ENCODE results near the gene AMBRA1. TPM values are rescaled to one million over a fixed set of nuclear protein-coding genes. Genes with fewer than 3 reads are reported as not detected.

The AMBRA1 gene
- total RNA-seq, 1 donor from 2014 or later, result 29.4 TPM

GRCh38 chr11:46508360-46508759, 85.5 kb downstream of the AMBRA1 start:
- H3K27me3 Mint-ChIP-seq (ENCODE audit: low read depth, unreplicated experiment), result no peaks in the 10 kb centered on the region
- Histone ChIP-seq H3K79me2 (ENCODE audit: insufficient read depth, low read length) (peaks cover 5% of the 10 kb centered on the region), H3K4me3 (ENCODE audit: insufficient read depth, low read depth, low read length) (no peak overlapping the region), H4K20me1 (ENCODE audit: insufficient read depth, low read length) (peaks cover 54% of the 10 kb centered on the region), H2AFZ (ENCODE audit: low read depth, low read length) (no peak overlapping the region), H3K36me3 (ENCODE audit: insufficient read depth, low read length) (no peaks in the 10 kb centered on the region), H3K27ac (ENCODE audit: low read depth, low read length) (no peak overlapping the region), H3K4me1 (ENCODE audit: insufficient read depth, low read length) (peaks cover 5% of the 10 kb centered on the region), H3K9ac (ENCODE audit: low read length) (no peak overlapping the region), H3K9me3 (ENCODE audit: insufficient read depth, low read depth, low read length) (no peaks in the 10 kb centered on the region), H3K27me3 (ENCODE audit: insufficient read depth, low read length) (no peaks in the 10 kb centered on the region), H3K4me2 (ENCODE audit: low read length) (no peak overlapping the region)
- H3K4me3 Mint-ChIP-seq (ENCODE audit: unreplicated experiment), result no peak overlapping the region
- FAIRE-seq (no peak), DNase-seq (ENCODE audit: low read depth) (no peak)
- peaks cover 15% of the 10 kb centered on the region for H3K4me1 Mint-ChIP-seq (ENCODE audit: low read depth, unreplicated experiment)
- no peaks in the 10 kb centered on the region for H3K9me3 Mint-ChIP-seq (ENCODE audit: unreplicated experiment)
- H3K27ac Mint-ChIP-seq (ENCODE audit: unreplicated experiment), result no peak overlapping the region
- peaks cover 15% of the 10 kb centered on the region for H3K36me3 Mint-ChIP-seq (ENCODE audit: low read depth, unreplicated experiment)
- TF ChIP-seq, protein P1, sequence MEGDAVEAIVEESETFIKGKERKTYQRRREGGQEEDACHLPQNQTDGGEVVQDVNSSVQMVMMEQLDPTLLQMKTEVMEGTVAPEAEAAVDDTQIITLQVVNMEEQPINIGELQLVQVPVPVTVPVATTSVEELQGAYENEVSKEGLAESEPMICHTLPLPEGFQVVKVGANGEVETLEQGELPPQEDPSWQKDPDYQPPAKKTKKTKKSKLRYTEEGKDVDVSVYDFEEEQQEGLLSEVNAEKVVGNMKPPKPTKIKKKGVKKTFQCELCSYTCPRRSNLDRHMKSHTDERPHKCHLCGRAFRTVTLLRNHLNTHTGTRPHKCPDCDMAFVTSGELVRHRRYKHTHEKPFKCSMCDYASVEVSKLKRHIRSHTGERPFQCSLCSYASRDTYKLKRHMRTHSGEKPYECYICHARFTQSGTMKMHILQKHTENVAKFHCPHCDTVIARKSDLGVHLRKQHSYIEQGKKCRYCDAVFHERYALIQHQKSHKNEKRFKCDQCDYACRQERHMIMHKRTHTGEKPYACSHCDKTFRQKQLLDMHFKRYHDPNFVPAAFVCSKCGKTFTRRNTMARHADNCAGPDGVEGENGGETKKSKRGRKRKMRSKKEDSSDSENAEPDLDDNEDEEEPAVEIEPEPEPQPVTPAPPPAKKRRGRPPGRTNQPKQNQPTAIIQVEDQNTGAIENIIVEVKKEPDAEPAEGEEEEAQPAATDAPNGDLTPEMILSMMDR (IDR thresholded peaks at IDR 0.05; ENCODE audit: insufficient read depth, low read depth, low read length), result no peak
- TF ChIP-seq EZH2 (IDR thresholded peaks at IDR 0.05; ENCODE audit: insufficient read depth, low read length), result no peak

DNA sequence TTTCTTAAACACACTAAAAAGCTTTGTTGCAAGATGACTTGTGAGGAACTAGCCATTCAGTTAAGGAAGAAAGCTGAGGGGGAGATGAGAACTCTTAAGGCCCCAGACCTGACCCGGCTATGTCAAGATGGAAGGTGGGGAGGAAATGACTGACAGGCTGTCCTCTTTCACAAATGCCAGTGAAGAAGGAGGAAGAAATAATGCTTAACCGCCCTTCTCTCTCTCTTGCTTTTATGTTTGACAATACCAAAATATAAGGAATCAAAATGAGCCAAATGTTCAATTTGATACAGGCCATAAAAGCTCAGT, 87.4 kb downstream of the AMBRA1 start:
- H3K9me3 Mint-ChIP-seq (ENCODE audit: unreplicated experiment), result no peaks in the 10 kb centered on the region
- Histone ChIP-seq H3K79me2 (ENCODE audit: insufficient read depth, low read length) (peaks cover 3% of the 10 kb centered on the region), H3K9ac (ENCODE audit: low read length) (no peak overlapping the region), H3K4me3 (ENCODE audit: insufficient read depth, low read depth, low read length) (no peak overlapping the region), H3K27ac (ENCODE audit: low read depth, low read length) (no peak overlapping the region), H3K9me3 (ENCODE audit: insufficient read depth, low read depth, low read length) (no peaks in the 10 kb centered on the region), H3K4me1 (ENCODE audit: insufficient read depth, low read length) (peaks cover 5% of the 10 kb centered on the region), H3K4me2 (ENCODE audit: low read length) (no peak overlapping the region), H3K27me3 (ENCODE audit: insufficient read depth, low read length) (no peaks in the 10 kb centered on the region), H4K20me1 (ENCODE audit: insufficient read depth, low read length) (peaks cover 43% of the 10 kb centered on the region), H2AFZ (ENCODE audit: low read depth, low read length) (no peak overlapping the region), H3K36me3 (ENCODE audit: insufficient read depth, low read length) (no peaks in the 10 kb centered on the region)
- TF ChIP-seq EZH2 (IDR thresholded peaks at IDR 0.05; ENCODE audit: insufficient read depth, low read length), result no peak
- TF ChIP-seq, protein P1 (IDR thresholded peaks at IDR 0.05; ENCODE audit: insufficient read depth, low read depth, low read length), result no peak
- H3K36me3 Mint-ChIP-seq (ENCODE audit: low read depth, unreplicated experiment), result peaks cover 10% of the 10 kb centered on the region
- H3K27me3 Mint-ChIP-seq (ENCODE audit: low read depth, unreplicated experiment), result no peaks in the 10 kb centered on the region
- DNase-seq (ENCODE audit: low read depth) (no peak), FAIRE-seq (no peak)
- no peak overlapping the region for H3K27ac Mint-ChIP-seq (ENCODE audit: unreplicated experiment)
- no peak overlapping the region for H3K4me3 Mint-ChIP-seq (ENCODE audit: unreplicated experiment)
- H3K4me1 Mint-ChIP-seq (ENCODE audit: low read depth, unreplicated experiment), result peaks cover 15% of the 10 kb centered on the region

GRCh38 chr11:46505741-46506482, 87.9 kb downstream of the AMBRA1 start:
- Mint-ChIP-seq H3K36me3 (ENCODE audit: low read depth, unreplicated experiment) (peaks cover 10% of the 10 kb centered on the region), H3K4me1 (ENCODE audit: low read depth, unreplicated experiment) (peaks cover 15% of the 10 kb centered on the region), H3K27me3 (ENCODE audit: low read depth, unreplicated experiment) (no peaks in the 10 kb centered on the region), H3K4me3 (ENCODE audit: unreplicated experiment) (no peak overlapping the region), H3K9me3 (ENCODE audit: unreplicated experiment) (no peaks in the 10 kb centered on the region), H3K27ac (ENCODE audit: unreplicated experiment) (no peak overlapping the region)
- H3K4me3 ChIP-seq (ENCODE audit: insufficient read depth, low read depth, low read length), result no peak overlapping the region
- H2AFZ ChIP-seq (ENCODE audit: low read depth, low read length), result no peak overlapping the region
- TF ChIP-seq EZH2 (IDR thresholded peaks at IDR 0.05; ENCODE audit: insufficient read depth, low read length), result no peak
- TF ChIP-seq, protein P1 (IDR thresholded peaks at IDR 0.05; ENCODE audit: insufficient read depth, low read depth, low read length), result no peak
- FAIRE-seq (no peak), DNase-seq (ENCODE audit: low read depth) (no peak)
- peaks cover 5% of the 10 kb centered on the region for H3K4me1 ChIP-seq (ENCODE audit: insufficient read depth, low read length)
- no peaks in the 10 kb centered on the region for H3K9me3 ChIP-seq (ENCODE audit: insufficient read depth, low read depth, low read length)
- H3K9ac ChIP-seq (ENCODE audit: low read length), result no peak overlapping the region
- no peak overlapping the region for H3K4me2 ChIP-seq (ENCODE audit: low read length)
- H4K20me1 ChIP-seq (ENCODE audit: insufficient read depth, low read length), result peaks cover 40% of the 10 kb centered on the region
- H3K27ac ChIP-seq (ENCODE audit: low read depth, low read length), result no peak overlapping the region
- no peaks in the 10 kb centered on the region for H3K36me3 ChIP-seq (ENCODE audit: insufficient read depth, low read length)
- H3K79me2 ChIP-seq (ENCODE audit: insufficient read depth, low read length), result peaks cover 3% of the 10 kb centered on the region
- H3K27me3 ChIP-seq (ENCODE audit: insufficient read depth, low read length), result no peaks in the 10 kb centered on the region
